HCT116 (cell line): Measurements from ENCODE around the gene MMEL1.

ENCODE experiments used
- ATF3 ChIP-seq: IDR thresholded peaks from 2 replicates; pipeline ENCODE4 v1.6.1; 2012
- CTCF ChIP-seq, 3 experiments: fragments of 200-600 bp in 1 of 3; sonication (generic) in 1 of 3; IDR thresholded peaks in 2 of 3; conservative IDR thresholded peaks in 1 of 3; 2 replicates each; pipeline ENCODE4 v1.5.1; 2012 to 2017; ENCODE audit warnings: low read depth in 2 of 3, low read length in 2 of 3, antibody characterized with exemption in 1 of 3, borderline replicate concordance in 1 of 3, control low read depth in 1 of 3, mild to moderate bottlenecking in 1 of 3, mixed read lengths in 1 of 3, mixed run types in 1 of 3, moderate library complexity in 1 of 3; ENCODE audit not compliant: insufficient read depth in 1 of 3
- EGR1 ChIP-seq: IDR thresholded peaks from 2 replicates; pipeline ENCODE4 v1.6.1; 2012; ENCODE audit warnings: low read depth
- JUND ChIP-seq: IDR thresholded peaks from 2 replicates; pipeline ENCODE4 v1.6.1; 2012
- POLR2A ChIP-seq: IDR thresholded peaks from 2 replicates; pipeline ENCODE4 v1.7.0; 2011; ENCODE audit warnings: borderline replicate concordance; ENCODE audit not compliant: insufficient read depth, insufficient read length; ENCODE audit errors: extremely low read depth
- POLR2AphosphoS5 ChIP-seq: IDR thresholded peaks from 2 replicates; pipeline ENCODE4 v1.6.1; 2011; ENCODE audit warnings: mild to moderate bottlenecking, low read depth, low read length, moderate library complexity
- REST ChIP-seq: IDR thresholded peaks from 2 replicates; pipeline ENCODE4 v1.6.1; 2012; ENCODE audit warnings: low read depth
- TCF7L2 ChIP-seq: IDR thresholded peaks from 2 replicates; pipeline ENCODE4 v1.7.0; 2011; ENCODE audit warnings: borderline replicate concordance, inconsistent platforms; ENCODE audit not compliant: insufficient read depth, insufficient read length; ENCODE audit errors: extremely low read depth
- ZBTB33 ChIP-seq: IDR thresholded peaks from 2 replicates; pipeline ENCODE4 v1.6.1; 2011; ENCODE audit warnings: mild to moderate bottlenecking, low read length, moderate library complexity; ENCODE audit not compliant: insufficient replicate concordance; ENCODE audit errors: extremely low read depth

GRCh38 chr1:2590233-2591141, 42.3 kb downstream of the MMEL1 start:
- no peak for TF ChIP-seq ZBTB33
- TF ChIP-seq POLR2A, result no peak
- TF ChIP-seq TCF7L2, result no peak
- TF ChIP-seq REST, result no peak
- TF ChIP-seq CTCF (IDR thresholded peaks at IDR 0.05 in 2 of 3, conservative IDR thresholded peaks at IDR 0.05 in 1 of 3; ENCODE audit: borderline replicate concordance in 1 of 3, insufficient read depth in 1 of 3, low read depth in 2 of 3, low read length in 2 of 3), result no peak
- no peak for TF ChIP-seq POLR2AphosphoS5
- no peak for TF ChIP-seq JUND
- TF ChIP-seq EGR1, result no peak
- no peak for TF ChIP-seq ATF3
